NCI-H526 (cell line): ENCODE measurements around the gene NTRK2.
A peak's percentile ranks its signal among the peaks of the same experiment; 100 is the strongest.

Source experiments
- DNase-seq, 2 experiments: peaks; one replicate each; lab custom pipeline; 2025; lab: John Stamatoyannopoulos, UW

Gene NTRK2

DNA sequence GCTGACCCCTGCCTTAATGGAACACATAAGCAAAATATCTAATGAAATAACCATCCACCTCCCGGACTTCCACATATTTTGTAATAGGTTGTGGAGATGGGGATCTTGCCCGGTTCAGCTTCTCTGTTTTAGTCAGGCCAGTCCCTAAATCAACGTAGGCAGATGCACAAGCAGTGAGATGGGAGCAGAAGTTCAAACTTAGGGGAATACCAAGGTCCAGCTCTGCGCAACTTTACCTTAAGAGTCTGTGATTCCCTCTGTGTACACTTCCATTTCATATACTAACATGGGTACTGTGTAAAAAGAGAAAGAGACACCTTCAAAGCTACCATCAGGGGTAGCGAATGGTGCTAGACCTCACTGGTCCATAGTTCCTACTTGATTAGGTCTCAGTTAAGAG is 110.9 kb downstream of the NTRK2 start:
- DNase-seq, result no peak

DNA sequence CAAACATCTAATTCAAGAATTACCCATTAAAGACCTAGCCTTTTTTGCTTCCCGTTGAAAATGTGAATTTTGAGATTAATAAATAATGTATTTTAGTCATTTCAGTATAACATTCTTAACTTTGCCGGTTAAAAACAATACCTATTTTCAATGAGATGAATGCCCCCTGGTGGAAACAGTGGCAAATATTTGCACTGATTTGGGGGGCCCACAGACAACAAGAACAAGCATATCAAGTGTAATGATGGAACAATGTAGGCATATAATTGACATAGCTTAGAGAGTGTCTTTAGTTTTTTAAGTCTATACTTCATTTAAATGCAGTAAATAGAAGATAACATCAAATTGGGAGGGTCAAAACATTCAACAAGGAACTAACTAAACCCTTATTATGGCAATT is 111.9 kb downstream of the NTRK2 start:
- peak in 1 of 2 experiments; percentile 4 for DNase-seq

DNA sequence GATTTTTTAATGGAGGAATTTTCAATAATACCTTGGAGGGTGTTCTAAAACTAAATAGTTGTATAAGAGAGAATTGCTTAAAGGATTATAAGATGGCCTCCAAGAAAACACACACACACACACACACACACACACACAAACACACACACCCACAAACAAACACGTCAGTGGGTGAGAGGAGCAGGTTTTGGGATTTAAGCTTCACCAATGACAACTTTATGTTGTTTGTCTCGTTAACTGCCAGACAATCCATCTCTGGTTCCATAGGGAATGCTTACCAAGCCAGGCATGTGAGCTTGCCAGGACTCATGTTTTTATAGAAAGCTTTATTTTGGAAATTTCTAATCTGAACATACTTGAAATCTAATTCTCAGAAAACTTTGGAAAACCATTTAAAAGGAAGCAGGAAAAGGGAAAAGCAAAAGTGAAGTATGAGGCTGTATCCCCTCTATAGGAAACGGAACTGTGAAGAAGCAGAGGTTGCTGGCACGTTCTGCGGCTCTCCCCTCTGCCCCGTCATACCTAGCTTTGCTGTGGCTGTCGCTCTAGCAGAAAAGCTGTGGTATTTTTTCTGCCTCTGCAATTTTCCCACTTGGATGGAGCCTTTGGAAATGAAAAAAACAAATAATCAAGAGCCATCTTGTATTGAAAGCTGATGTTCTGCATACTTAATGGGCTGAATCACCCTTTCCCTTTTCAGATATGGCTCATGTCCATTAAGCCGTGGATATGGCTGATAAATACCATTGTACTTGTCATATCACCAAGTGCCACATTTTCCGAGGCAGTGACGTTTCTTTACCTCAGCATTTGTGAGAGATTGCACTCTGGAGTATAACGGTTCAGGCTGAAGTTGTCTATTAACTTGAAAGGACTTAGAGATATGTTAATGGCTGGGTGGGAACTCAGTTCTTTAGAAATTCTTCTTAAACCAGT is 112.7 kb downstream of the NTRK2 start:
- no peak for DNase-seq

DNA sequence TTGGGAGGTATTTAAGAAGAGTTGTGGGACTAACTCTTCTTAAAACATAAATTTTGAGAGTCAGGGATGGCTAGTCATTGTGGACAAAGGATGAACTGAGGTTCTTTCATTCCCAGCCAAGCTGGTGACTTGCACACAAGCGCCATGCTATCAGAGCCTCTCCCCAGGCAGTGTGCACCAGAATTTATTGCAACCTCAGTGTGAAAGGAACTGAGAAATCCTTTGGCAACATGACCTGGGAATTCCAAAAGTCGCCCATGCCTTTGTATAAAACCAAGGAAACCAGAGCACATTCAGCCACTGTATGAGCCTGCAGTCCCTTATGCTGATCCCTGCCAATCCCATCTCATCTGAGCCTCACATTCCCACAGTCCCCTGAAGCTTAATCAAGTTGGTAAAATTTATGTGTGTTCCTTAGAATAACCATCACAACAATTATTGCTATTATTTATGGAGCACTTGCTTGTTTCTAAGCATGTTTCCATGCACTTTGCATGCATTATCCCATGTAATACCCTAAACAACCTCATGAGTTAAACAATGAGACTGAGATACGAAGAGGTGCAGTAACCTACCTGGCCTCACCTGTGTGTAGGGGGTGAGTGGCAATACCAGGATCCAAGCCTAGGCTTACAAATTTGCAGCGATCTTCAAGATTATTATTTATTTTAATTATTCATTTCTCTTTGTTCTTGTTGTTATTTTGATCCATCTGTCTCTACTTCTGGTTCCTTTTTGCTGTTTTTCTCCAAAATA is 116.4 kb downstream of the NTRK2 start:
- no peak for DNase-seq

DNA sequence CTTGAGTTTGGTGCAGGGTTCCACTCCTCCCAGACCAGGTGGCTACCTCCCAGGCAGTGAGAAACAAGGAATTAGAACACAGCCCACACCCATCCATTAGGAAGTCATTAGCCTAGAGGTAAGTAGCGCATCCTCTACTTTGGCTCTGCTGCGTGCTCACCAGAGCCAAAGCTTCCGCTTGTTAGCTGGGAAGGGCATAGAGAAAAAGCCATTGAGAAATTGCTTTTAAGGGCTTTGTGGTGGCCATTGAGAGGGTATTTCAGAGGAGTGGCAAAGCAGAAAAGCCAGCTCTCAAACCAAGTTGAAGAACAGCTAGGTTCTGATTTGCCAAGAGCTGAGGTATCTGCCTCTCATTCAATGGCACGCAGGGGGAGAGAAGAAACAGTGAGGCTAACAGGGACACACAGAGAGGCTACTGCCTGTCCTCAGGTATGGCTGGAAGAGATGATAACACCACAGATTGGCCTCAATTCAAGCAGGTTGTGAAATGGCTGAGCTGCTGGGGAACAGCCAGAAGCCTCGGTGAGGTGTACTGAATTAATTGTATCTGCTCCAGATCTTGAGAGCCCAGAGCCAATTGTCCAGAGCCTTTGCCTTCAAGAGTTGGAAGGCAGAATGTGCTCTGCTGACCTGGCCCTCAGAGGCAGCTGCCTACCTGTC is 119.4 kb downstream of the NTRK2 start:
- no peak for DNase-seq

DNA sequence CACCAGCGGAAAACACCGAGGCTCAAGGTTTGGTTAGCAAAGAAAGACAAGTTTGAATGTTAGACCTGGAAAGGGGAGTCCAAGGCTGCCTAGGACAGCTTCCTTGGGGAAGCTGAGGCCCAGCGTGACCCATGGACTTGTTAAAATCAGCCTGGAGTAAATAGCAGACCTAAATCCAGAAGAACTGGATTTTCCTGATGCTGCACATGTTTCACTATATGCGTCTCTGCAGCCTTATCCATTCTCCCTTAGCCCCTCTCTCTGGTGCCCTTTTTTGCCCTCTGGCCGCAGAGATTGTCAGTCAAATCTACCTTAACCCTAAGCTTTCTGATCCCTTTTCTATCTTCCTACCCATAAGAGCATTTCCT is 119.9 kb downstream of the NTRK2 start:
- DNase-seq, result no peak

DNA sequence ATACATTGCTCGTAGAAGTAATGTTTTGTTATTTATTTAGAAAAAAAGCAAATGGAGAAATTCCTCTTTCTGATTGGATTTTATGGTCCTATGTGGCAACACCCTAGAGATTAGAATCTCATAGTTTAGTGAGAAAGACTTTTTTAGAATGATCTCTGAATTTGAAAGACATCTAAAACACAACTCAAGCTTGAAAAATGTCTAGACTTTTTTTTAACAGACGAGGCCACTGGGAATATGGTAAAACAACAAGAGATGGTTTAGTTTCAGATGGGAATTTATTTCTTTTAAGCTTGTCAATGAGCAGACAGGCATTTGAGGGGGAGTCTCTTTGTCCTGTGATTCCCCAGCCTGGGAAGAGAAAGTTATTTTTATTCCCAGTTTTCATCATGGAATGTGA is 122.1 kb downstream of the NTRK2 start:
- no peak for DNase-seq

DNA sequence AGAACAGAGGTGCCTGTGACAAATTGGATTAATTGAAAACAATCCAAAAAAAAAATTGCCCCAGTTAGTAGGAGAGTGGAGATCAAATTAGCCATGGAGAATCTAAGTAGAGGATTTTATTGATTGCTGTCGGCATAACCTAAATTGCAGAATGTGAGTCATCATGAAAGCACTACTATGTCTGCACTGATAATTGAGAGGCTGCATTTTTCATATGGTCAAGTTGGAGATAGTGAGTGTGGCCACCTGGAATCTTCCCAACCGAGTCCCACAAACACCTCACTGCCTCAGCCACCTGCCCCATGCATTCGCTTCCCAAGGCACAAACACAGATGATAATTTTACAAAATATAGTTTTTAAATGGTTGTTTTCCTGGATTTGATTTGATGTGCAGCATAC is 123.7 kb downstream of the NTRK2 start:
- no peak for DNase-seq

DNA sequence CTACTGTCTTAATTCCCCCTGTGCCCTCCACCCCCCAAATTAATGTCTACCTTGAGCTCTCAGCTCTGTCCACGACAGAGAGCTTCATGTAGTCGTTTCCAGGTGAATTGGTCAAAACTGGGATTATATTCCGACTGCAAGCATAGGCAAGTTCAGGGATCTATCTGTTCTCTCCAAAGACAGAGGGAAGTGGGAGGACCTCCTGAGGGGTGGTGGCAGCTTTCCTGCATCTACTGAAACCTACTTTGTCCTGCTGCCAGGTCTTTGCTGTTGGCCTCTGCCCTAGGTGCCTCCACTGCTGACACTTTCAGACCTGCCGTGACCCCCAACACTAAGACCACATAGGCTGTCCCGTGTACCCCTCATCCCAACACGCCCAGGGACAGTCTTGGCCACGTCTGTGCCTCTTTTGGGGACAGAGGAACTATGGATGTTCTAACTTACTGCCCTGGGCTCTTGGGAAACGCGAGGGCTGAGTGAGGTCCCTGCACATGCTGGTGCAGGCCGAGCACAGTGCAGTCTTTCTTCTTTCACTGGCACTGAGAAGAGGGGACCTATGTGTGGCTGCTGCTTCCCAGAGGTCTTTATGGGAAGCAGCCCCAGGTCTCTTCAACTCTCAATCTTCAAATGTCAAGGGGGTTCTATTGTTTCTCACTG is 125.6 kb downstream of the NTRK2 start:
- DNase-seq, result no peak

DNA sequence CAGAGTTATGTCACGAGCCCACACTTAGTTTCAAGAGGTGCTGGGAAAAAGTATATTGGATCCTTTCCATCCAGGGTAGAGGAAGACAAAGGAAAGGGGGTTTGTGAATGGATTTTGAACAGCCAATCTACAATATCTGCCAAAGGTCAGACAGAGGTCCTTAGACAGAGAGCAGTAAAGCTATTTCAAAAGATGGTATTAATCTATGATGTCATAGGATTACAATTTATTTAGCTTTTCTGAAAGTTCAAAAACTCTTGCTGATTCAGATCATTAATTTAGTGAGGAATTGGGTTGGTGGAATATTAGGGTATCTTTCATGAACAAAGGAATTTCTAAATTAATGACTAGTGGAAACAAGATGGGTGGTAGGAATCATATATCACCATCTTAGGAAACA is 126.9 kb downstream of the NTRK2 start:
- DNase-seq, result no peak

DNA sequence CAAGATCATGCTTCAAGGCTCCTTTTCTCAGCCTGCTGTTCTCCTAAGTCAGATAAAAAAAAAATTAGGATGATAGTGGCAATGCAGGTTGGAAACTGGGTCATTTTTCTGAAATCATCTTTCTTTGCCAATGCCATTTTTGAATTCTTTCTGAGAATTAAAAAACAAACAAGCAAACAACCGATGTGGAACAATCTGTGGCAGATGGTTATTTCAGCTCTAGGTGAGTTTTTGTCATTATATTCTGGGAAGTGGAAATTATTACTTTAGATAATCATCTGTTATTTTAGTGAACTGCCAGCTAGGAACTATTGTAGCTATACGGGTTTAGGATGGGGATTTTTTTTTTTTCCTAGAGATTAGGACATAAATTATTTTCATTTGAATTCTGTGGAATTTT is 129.7 kb downstream of the NTRK2 start:
- DNase-seq, result no peak

DNA sequence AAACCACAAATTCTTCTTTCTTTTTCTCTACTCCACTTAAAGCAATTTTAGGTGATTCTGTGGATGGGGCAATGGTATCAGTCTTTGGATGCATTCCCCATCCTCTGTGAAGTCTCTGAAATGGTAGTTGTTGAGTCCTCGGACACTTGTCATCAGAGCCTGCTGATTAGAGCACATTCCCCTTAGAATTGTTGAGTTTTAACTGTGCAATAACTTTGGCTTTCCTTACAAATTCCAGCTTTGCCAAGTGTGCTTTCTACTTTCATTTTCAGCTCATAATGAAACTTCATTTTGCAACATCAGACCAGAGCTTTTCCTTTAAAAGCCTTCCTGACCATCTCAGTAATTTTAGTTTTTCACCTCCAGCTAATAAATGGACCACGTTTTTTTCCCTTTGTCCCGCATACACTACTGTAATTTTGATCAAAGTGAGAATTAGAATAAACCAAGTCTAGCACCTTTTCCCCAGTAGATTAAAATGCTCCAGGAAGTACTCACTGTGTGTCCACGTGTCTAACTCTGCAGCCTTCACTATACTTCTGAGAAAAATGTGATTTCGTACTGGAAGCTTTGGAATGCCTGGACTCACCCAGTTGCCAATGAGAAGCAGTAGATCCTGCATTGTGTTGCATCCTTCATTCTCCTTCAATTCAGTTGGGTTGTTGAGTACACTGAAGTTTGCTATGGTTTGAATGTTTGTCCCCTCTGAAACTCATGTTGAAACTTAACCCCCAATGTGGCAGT is 135.6 kb downstream of the NTRK2 start:
- DNase-seq, result no peak

DNA sequence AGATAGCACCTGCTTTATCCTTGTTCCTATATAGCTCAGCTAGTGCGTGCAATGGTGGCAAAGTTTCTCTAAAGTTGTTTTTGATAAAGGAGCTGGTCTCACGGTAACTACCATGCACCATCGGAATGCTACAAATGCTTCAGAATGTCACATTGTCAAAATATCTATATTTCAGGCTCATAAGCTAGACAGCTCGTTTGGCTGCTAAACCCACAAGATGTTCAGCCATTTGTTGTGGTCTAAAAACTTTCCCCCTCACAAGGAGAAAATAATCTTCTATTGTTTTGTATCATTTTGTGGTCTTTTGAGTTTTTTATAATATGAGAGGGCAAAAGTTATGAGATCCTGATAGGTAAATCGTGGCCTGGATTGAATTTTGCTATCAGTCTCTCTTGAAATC is 137.9 kb downstream of the NTRK2 start:
- no peak for DNase-seq

DNA sequence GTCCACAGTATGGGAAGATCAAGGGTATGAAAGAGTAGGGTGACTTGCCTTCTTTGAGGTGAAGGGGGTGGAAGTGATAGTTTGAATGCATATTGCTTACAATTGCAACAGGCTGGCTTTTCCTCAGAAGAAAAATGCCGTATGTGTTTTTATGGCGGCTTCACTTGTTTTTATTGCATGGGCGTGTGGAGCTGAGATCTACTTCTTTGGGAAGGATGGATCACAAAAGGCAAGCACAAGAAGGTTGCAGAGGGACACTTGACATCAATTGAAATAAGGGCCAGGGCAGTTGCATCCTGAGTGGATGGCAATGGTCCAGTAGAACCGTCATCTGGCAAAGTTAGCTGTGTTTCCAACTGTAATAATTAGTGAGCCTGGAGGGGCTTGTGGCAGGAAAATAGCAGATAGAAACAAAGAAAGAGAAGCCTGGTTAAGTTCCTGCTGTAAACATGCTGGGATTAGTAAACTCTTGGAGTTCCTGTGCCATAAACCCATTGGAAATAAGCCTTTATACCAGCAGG is 138.4 kb downstream of the NTRK2 start:
- no peak for DNase-seq

DNA sequence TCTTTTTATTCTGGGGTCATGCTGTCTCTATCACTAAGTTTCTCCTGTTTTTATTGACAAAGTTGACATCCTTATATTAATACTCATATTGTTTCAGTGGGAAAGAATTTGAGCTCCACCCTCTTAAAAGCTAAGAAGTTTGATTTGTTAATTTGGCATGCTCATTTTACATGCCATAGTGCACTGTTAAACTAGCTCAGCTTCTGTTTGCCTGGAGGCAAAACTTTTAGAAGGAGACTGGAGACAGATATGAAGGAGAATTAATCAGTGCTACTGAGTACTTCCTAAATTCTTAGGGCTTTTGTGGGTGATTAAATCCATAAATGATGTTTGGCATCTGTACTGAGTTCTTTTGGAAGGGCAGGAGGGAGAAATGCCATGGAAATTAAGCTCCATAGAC is 138.9 kb downstream of the NTRK2 start:
- DNase-seq, result no peak

DNA sequence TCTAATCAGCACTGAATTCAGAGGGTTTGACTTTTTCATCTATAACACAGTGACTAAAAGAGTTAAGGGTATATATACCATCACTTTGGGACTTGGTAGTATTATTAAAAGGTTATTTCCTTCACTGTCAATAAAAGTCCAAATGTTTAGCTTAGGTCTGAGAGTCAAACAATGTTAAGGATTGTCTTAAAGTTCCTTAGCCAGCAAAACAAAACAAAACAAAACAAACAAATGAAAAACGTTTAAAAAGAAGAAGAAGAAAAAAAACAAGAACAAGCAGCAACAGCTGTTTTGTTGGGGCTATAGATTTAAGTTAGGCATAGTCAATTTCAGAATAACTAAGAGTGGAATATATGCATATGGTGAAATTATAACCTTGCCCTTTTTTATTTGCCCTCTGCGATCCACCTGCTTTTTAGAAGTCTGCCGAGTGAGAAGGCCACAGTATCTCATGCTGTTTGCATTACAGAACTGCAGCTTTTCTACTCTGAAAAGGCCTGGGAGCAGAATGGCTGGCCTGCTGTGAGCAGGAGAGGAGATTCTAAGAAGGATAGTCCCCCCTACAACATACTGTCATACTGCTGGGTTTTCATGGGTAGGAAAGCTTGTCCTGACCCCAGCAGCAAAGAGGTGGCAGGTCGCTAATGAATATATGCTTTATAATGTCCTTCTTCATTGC is 141.7 kb downstream of the NTRK2 start:
- no peak for DNase-seq

DNA sequence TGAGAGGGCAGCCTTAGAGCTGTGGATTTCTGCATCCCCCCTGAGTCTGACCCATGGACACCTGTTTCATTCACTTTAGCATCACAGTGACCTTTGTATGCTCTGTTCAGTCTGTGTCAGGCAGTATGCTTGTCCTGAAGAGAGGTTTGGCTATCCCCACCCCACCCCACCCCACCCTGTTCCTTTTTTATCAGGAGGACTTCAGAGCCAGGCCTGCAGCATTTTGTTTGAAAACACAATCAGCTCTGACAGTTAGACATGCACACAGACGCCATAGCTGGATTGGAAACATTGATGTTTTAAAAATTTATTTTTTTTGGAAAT is 142.2 kb downstream of the NTRK2 start:
- DNase-seq, result no peak

DNA sequence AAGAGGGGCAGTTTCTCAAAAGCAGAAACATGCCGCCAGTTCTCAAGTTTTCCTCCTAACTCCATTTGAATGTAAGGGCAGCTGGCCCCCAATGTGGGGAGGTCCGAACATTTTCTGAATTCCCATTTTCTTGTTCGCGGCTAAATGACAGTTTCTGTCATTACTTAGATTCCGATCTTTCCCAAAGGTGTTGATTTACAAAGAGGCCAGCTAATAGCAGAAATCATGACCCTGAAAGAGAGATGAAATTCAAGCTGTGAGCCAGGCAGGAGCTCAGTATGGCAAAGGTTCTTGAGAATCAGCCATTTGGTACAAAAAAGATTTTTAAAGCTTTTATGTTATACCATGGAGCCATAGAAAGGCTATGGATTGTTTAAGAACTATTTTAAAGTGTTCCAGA is 142.8 kb downstream of the NTRK2 start:
- DNase-seq, result no peak

DNA sequence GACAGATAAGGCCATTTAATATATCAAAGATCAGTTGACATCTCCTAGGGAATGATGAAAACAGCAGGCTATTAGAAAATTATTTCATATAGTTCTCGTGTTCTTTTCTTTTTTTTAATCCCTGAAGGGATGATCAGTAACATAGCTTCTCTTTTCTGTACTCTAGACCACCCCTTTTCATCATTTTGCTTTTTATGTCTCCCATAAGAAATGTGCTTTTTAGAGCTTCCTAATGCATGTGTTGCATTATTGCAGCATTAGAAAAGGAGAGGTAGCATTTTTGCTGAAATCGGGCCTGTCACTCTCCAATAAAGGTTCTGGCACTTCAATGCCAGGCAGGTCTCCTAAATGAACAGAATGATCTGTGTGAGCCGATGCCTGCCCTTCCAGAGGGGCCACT is 143.3 kb downstream of the NTRK2 start:
- DNase-seq, result no peak

DNA sequence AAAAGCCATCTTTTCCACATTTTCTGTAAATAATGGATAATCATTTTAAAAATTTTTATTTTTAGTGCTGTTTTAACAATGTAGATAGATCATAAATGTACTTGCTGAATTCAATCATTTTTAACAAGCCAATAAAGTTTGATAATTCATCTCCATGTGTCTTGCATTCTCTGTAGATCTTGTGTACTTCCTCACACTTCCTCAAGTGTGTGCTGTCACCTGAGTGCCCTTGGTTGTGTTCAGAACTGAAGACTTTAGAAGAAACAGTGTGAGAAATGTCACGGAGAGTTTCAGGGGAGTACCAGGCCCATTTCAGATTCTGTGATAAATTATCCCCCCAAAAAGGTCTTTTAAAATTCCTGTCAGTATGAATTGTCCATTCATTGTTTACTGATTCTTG is 146.0 kb downstream of the NTRK2 start:
- no peak for DNase-seq

DNA sequence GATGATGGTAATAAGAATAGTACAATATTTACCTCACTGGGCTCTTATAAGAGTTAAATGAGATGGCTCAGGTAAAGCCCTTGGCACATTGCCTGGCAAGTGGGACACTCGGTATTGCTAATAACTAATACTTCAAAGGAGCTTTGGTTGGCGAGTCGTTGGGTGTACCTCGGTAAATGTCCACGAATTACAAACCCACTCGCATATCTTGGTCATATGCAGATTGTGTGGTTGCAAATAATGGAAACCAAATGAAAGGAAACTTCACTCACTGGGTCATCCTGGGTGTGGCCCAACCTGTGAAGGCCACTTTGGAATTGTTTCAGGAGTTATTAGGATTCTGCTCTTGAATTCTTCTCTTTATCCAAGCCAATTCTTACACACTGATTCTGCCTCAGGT is 147.5 kb downstream of the NTRK2 start:
- no peak for DNase-seq
